Cardiac fibroblast (primary cell): ENCODE measurements around the gene PKHD1.

ENCODE experiments used
- DNase-seq, 2 donors: peaks; one replicate each; pipeline versions ENCODE4 v3.0.0 to v3.0.0-alpha.2; 2010; ENCODE audit warnings: low read depth in 2 of 2
- H3K4me3 ChIP-seq, 2 donors: replicated peaks in 1 of 2; 1 replicate in 1 of 2; 2 replicates in 1 of 2; pipeline ENCODE4 v1.5.1; 2011; ENCODE audit warnings: low read depth in 2 of 2, low read length in 2 of 2, mild to moderate bottlenecking in 2 of 2, moderate library complexity in 1 of 2
- TF ChIP-seq, protein P1 (sequence below): IDR thresholded peaks from one replicate; pipeline ENCODE4 v1.5.1; 2011; ENCODE audit warnings: low read depth, mild to moderate bottlenecking, low read length, inconsistent platforms

PKHD1 gene

DNA sequence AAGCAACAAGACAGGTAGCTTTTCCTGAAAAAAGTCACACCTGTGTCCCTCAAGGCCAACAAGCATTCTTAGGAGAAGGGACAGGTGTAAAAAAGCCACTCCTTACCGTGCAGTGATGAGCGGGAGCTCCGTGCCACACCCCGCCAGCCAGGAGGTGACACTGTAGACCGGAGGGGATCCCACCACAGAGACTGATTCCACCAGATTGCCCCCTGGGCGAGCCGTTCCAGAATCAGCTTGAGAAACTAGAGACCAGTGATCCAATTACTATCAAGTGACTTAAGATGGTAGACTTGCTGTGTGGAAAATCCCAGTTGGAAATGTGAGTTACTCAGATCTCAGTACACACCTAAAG lies 37.4 kb downstream of the PKHD1 start:
- TF ChIP-seq, protein P1, sequence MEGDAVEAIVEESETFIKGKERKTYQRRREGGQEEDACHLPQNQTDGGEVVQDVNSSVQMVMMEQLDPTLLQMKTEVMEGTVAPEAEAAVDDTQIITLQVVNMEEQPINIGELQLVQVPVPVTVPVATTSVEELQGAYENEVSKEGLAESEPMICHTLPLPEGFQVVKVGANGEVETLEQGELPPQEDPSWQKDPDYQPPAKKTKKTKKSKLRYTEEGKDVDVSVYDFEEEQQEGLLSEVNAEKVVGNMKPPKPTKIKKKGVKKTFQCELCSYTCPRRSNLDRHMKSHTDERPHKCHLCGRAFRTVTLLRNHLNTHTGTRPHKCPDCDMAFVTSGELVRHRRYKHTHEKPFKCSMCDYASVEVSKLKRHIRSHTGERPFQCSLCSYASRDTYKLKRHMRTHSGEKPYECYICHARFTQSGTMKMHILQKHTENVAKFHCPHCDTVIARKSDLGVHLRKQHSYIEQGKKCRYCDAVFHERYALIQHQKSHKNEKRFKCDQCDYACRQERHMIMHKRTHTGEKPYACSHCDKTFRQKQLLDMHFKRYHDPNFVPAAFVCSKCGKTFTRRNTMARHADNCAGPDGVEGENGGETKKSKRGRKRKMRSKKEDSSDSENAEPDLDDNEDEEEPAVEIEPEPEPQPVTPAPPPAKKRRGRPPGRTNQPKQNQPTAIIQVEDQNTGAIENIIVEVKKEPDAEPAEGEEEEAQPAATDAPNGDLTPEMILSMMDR, result no peak
- no peak for DNase-seq
- no peak overlapping the region for H3K4me3 ChIP-seq

DNA sequence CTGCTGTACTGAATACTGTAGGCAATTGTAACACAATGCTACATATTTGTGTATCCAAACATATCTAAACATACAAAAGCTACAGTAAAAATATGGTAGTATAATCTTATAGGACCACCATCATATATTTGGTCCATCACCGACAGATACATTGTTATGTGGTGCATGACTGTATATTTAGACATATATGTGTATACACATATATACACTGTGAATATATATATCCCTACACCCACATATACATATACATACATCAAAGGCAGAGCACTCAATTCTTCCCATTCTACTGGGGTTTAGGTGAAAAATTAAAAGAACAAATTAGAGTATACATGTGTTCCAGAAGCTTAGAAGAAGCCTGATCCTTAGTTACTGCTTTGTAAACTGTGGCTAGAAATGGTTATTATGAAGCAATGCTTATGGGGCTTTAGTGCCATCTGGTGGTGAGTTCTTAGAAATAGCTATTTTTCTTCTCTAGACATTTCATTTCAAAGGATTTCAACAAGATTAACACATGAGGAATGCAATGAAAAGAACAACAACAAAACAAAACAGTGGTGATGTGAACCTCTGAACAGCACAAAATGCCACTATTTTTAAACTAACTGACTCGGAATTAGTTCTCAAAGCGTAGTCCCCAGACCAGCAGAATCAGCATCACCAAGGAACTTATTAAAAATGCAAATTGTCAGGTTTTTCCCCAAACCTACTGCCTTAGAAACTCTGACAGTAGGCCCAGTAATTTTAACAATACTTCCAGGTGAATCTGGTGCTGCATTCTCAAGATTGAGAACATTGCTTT lies 38.0 kb downstream of the PKHD1 start:
- TF ChIP-seq, protein P1, result peak; percentile 57
- no peak overlapping the region for H3K4me3 ChIP-seq
- peak; percentile 48 to 59 for DNase-seq

DNA sequence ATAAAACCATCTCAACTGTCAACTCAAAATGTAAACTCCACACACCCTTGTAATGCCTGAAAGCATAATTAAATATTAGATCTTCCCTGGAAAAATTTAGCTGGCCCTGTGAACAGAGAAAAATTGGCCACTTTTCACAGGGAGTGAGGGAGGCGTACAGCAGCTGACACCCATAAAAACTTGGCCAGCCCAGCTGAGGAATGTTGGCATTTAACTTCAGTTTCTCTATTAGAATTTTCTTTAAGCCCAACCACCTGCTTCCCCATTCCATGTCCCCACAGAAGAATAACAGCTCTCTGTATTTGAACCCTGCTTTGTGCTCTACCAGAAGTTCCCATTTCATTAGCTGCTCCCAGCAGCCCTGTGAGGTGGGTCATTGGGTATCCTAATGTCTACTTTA lies 41.0 kb downstream of the PKHD1 start:
- TF ChIP-seq, protein P1, result no peak
- no peak overlapping the region for H3K4me3 ChIP-seq
- DNase-seq, result no peak

GRCh38 chr6:52045481-52045880 lies 41.9 kb downstream of the PKHD1 start:
- DNase-seq, result no peak
- TF ChIP-seq, protein P1, result no peak
- H3K4me3 ChIP-seq, result no peak overlapping the region

GRCh38 chr6:52045033-52045432 lies 42.4 kb downstream of the PKHD1 start:
- DNase-seq, result no peak
- TF ChIP-seq, protein P1, result no peak
- H3K4me3 ChIP-seq, result no peak overlapping the region

- no peak overlapping the region for H3K4me3 ChIP-seq
- DNase-seq, result no peak
- TF ChIP-seq, protein P1, result no peak
Measured at GRCh38 chr6:52042141-52042885, 45.1 kb downstream of the PKHD1 start.
